HUES48 (cell line): Measurements from ENCODE around the gene THBD.

Experiments
- H3K27ac ChIP-seq: one replicate; pipeline ENCODE4 v1.7.0; 2013; ENCODE audit warnings: low read depth, low read length, inconsistent platforms
- H3K27me3 ChIP-seq: 2 replicates; pipeline ENCODE4 v1.6.1; 2013; ENCODE audit warnings: mild to moderate bottlenecking, low read length; ENCODE audit not compliant: control insufficient read depth, insufficient read depth
- H3K36me3 ChIP-seq: 2 replicates; pipeline ENCODE4 v1.6.1; 2013; ENCODE audit warnings: low read length; ENCODE audit not compliant: control insufficient read depth, insufficient read depth
- H3K4me1 ChIP-seq: 2 replicates; pipeline ENCODE4 v1.6.1; 2013; ENCODE audit warnings: mild to moderate bottlenecking, low read length; ENCODE audit not compliant: control insufficient read depth, insufficient read depth
- H3K4me3 ChIP-seq: 2 replicates; pipeline ENCODE4 v1.5.1; 2013; ENCODE audit warnings: mild to moderate bottlenecking, low read depth, low read length
- H3K9ac ChIP-seq: 2 replicates; pipeline ENCODE4 v1.6.1; 2013; ENCODE audit warnings: mild to moderate bottlenecking, low read depth, low read length, moderate library complexity
- H3K9me3 ChIP-seq: 2 replicates; pipeline ENCODE4 v1.6.1; 2013; ENCODE audit warnings: low read length; ENCODE audit not compliant: control insufficient read depth, insufficient read depth

THBD gene

GRCh38 chr20:23084282-23084844, 34.9 kb upstream of the THBD start:
- peaks cover 7% of the 10 kb centered on the region for H3K4me1 ChIP-seq
- H3K27ac ChIP-seq = no peak overlapping the region
- no peak overlapping the region for H3K9ac ChIP-seq
- H3K4me3 ChIP-seq = no peak overlapping the region
- no peaks in the 10 kb centered on the region for H3K27me3 ChIP-seq
- no peaks in the 10 kb centered on the region for H3K9me3 ChIP-seq
- no peaks in the 10 kb centered on the region for H3K36me3 ChIP-seq

GRCh38 chr20:23083553-23084220, 34.2 kb upstream of the THBD start:
- Histone ChIP-seq H3K4me1 (peaks cover 7% of the 10 kb centered on the region), H3K36me3 (no peaks in the 10 kb centered on the region), H3K27me3 (no peaks in the 10 kb centered on the region), H3K9me3 (no peaks in the 10 kb centered on the region), H3K4me3 (no peak overlapping the region), H3K9ac (no peak overlapping the region), H3K27ac (no peak overlapping the region)

GRCh38 chr20:23082846-23083552, 33.5 kb upstream of the THBD start:
- no peak overlapping the region for H3K4me3 ChIP-seq
- no peak overlapping the region for H3K27ac ChIP-seq
- H3K9me3 ChIP-seq = no peaks in the 10 kb centered on the region
- no peaks in the 10 kb centered on the region for H3K36me3 ChIP-seq
- H3K4me1 ChIP-seq = peaks cover 7% of the 10 kb centered on the region
- no peaks in the 10 kb centered on the region for H3K27me3 ChIP-seq
- H3K9ac ChIP-seq = no peak overlapping the region

GRCh38 chr20:23081263-23081819, 31.9 kb upstream of the THBD start:
- no peaks in the 10 kb centered on the region for H3K9me3 ChIP-seq
- peaks cover 7% of the 10 kb centered on the region for H3K4me1 ChIP-seq
- no peaks in the 10 kb centered on the region for H3K27me3 ChIP-seq
- H3K27ac ChIP-seq = no peak overlapping the region
- H3K9ac ChIP-seq = no peak overlapping the region
- H3K4me3 ChIP-seq = no peak overlapping the region
- H3K36me3 ChIP-seq = no peaks in the 10 kb centered on the region

GRCh38 chr20:23080521-23080920, 31.0 kb upstream of the THBD start:
- Histone ChIP-seq H3K4me1 (peaks cover 7% of the 10 kb centered on the region), H3K9me3 (no peaks in the 10 kb centered on the region), H3K27me3 (no peaks in the 10 kb centered on the region), H3K9ac (no peak overlapping the region), H3K36me3 (no peaks in the 10 kb centered on the region), H3K4me3 (no peak overlapping the region), H3K27ac (no peak overlapping the region)

- Histone ChIP-seq H3K27ac (no peak overlapping the region), H3K4me3 (no peak overlapping the region), H3K27me3 (no peaks in the 10 kb centered on the region), H3K36me3 (no peaks in the 10 kb centered on the region), H3K4me1 (peaks cover 7% of the 10 kb centered on the region), H3K9me3 (no peaks in the 10 kb centered on the region), H3K9ac (no peak overlapping the region)
Measured at GRCh38 chr20:23079926-23080325, 30.5 kb upstream of the THBD start.

GRCh38 chr20:23079016-23079351, 29.5 kb upstream of the THBD start:
- H3K36me3 ChIP-seq = no peaks in the 10 kb centered on the region
- no peak overlapping the region for H3K27ac ChIP-seq
- no peak overlapping the region for H3K9ac ChIP-seq
- no peaks in the 10 kb centered on the region for H3K9me3 ChIP-seq
- peaks cover 7% of the 10 kb centered on the region for H3K4me1 ChIP-seq
- H3K4me3 ChIP-seq = no peak overlapping the region
- no peaks in the 10 kb centered on the region for H3K27me3 ChIP-seq

- Histone ChIP-seq H3K4me3 (no peak overlapping the region), H3K36me3 (no peaks in the 10 kb centered on the region), H3K9ac (no peak overlapping the region), H3K4me1 (peaks cover 7% of the 10 kb centered on the region), H3K27me3 (no peaks in the 10 kb centered on the region), H3K27ac (no peak overlapping the region), H3K9me3 (no peaks in the 10 kb centered on the region)
Measured at GRCh38 chr20:23078351-23079015, 29.0 kb upstream of the THBD start.

- Histone ChIP-seq H3K9me3 (no peaks in the 10 kb centered on the region), H3K9ac (no peak overlapping the region), H3K27me3 (no peaks in the 10 kb centered on the region), H3K4me1 (no peaks in the 10 kb centered on the region), H3K27ac (no peak overlapping the region), H3K36me3 (no peaks in the 10 kb centered on the region), H3K4me3 (no peak overlapping the region)
Measured at GRCh38 chr20:23077277-23077676, 27.8 kb upstream of the THBD start.

- Histone ChIP-seq H3K36me3 (no peaks in the 10 kb centered on the region), H3K4me3 (no peak overlapping the region), H3K9me3 (no peaks in the 10 kb centered on the region), H3K4me1 (no peaks in the 10 kb centered on the region), H3K27me3 (no peaks in the 10 kb centered on the region), H3K9ac (no peak overlapping the region), H3K27ac (no peak overlapping the region)
Measured at GRCh38 chr20:23074052-23074451, 24.6 kb upstream of the THBD start.
